ENCODE data around the gene SEC31A. TPM values are rescaled to one million over a fixed set of nuclear protein-coding genes. Genes with fewer than 3 reads are reported as not detected.
A peak's percentile ranks its signal among the peaks of the same experiment; 100 is the strongest.

SEC31A gene
- total and polyA plus RNA-seq, 2 experiments from 2014 or later, result 147 to 252 TPM

GRCh38 chr4:82799006-82799881, 91.7 kb downstream of the SEC31A start:
- H3K36me3 ChIP-seq, result no peaks in the 10 kb centered on the region
- no peaks in the 10 kb centered on the region for H3K4me1 ChIP-seq (ENCODE audit: low read depth)
- H3K9me3 ChIP-seq (ENCODE audit: low read depth), result no peaks in the 10 kb centered on the region
- peaks cover 95% of the 10 kb centered on the region for H3K27me3 ChIP-seq
- H3K4me3 ChIP-seq, result peak overlapping the region; percentile 47
- no peak overlapping the region for H3K27ac ChIP-seq
- no peak for TF ChIP-seq CTCF (IDR thresholded peaks at IDR 0.05; ENCODE audit: low read depth, low read length)
- no peak for DNase-seq (ENCODE audit: low read depth in 1 of 2, low spot score in 1 of 2)

- no peak for TF ChIP-seq CTCF (IDR thresholded peaks at IDR 0.05; ENCODE audit: low read depth, low read length)
- Histone ChIP-seq H3K4me1 (ENCODE audit: low read depth) (no peaks in the 10 kb centered on the region), H3K27me3 (peaks cover 95% of the 10 kb centered on the region), H3K4me3 (peak within 1 kb of the TSS; percentile 47), H3K27ac (no peak within 1 kb of the TSS), H3K9me3 (ENCODE audit: low read depth) (no peaks in the 10 kb centered on the region), H3K36me3 (no peaks in the 10 kb centered on the region)
- peak; percentile 68 to 90 for DNase-seq (ENCODE audit: low read depth in 1 of 2, low spot score in 1 of 2)
Measured at GRCh38 chr4:82798168-82799005, 92.6 kb downstream of the SEC31A start, which contains the start of gene SCD5. Gene SCD5, minus strand, starts transcription at chr4:82798796. Its CDS starts 259 bp downstream, at chr4:82798537.

- Histone ChIP-seq H3K4me1 (ENCODE audit: low read depth) (no peaks in the 10 kb centered on the region), H3K36me3 (no peaks in the 10 kb centered on the region), H3K27me3 (peaks cover 95% of the 10 kb centered on the region), H3K9me3 (ENCODE audit: low read depth) (no peaks in the 10 kb centered on the region), H3K27ac (no peak overlapping the region), H3K4me3 (peak overlapping the region; percentile 47)
- peak; percentile 36 to 44 for DNase-seq (ENCODE audit: low read depth in 1 of 2, low spot score in 1 of 2)
- TF ChIP-seq CTCF (IDR thresholded peaks at IDR 0.05; ENCODE audit: low read depth, low read length), result no peak
Measured at GRCh38 chr4:82797405-82798111, 93.4 kb downstream of the SEC31A start.

GRCh38 chr4:82797040-82797404, 93.9 kb downstream of the SEC31A start:
- H3K27me3 ChIP-seq, result peaks cover 95% of the 10 kb centered on the region
- H3K9me3 ChIP-seq (ENCODE audit: low read depth), result no peaks in the 10 kb centered on the region
- no peaks in the 10 kb centered on the region for H3K4me1 ChIP-seq (ENCODE audit: low read depth)
- H3K36me3 ChIP-seq, result no peaks in the 10 kb centered on the region
- no peak for TF ChIP-seq CTCF (IDR thresholded peaks at IDR 0.05; ENCODE audit: low read depth, low read length)
- DNase-seq (ENCODE audit: low read depth in 1 of 2, low spot score in 1 of 2), result peak in 1 of 2 donors; percentile 22
- H3K4me3 ChIP-seq, result peak overlapping the region; percentile 47
- H3K27ac ChIP-seq, result no peak overlapping the region

All from cardiac muscle cell (in vitro differentiated cells and primary cell).